IPS-20b (cell line): Measurements from ENCODE around the gene PAPPA2.

Experiments used
- H3K27ac ChIP-seq: one replicate; pipeline ENCODE4 v1.5.1; 2013; ENCODE audit warnings: low read length
- H3K27me3 ChIP-seq: 2 replicates; pipeline ENCODE4 v1.6.1; 2013; ENCODE audit warnings: mild to moderate bottlenecking, low read length, inconsistent platforms; ENCODE audit not compliant: insufficient read depth
- H3K36me3 ChIP-seq: 2 replicates; pipeline ENCODE4 v1.6.1; 2013; ENCODE audit warnings: low read depth, mild to moderate bottlenecking, inconsistent platforms, low read length, moderate library complexity; ENCODE audit not compliant: insufficient read depth
- H3K4me1 ChIP-seq: 2 replicates; pipeline ENCODE4 v1.6.1; 2013; ENCODE audit warnings: mild to moderate bottlenecking, control low read depth, inconsistent platforms, low read length, moderate library complexity; ENCODE audit not compliant: insufficient read depth
- H3K4me3 ChIP-seq: 2 replicates; pipeline ENCODE4 v1.5.1; 2013; ENCODE audit warnings: mild to moderate bottlenecking, low read length, inconsistent platforms
- H3K9ac ChIP-seq: 2 replicates; pipeline ENCODE4 v1.6.1; 2013; ENCODE audit warnings: low read depth, mild to moderate bottlenecking, inconsistent platforms, low read length, moderate library complexity
- H3K9me3 ChIP-seq: 2 replicates; pipeline ENCODE4 v1.6.1; 2013; ENCODE audit warnings: mild to moderate bottlenecking, low read depth, low read length, inconsistent platforms; ENCODE audit not compliant: insufficient read depth

The PAPPA2 gene

GRCh38 chr1:176800978-176801513 lies 338.1 kb downstream of the PAPPA2 start:
- Histone ChIP-seq H3K4me1 (peaks cover 10% of the 10 kb centered on the region; the same call in 1 of the 2 replicates), H3K27ac (no peak overlapping the region), H3K4me3 (no peak overlapping the region), H3K9me3 (no peaks in the 10 kb centered on the region), H3K9ac (no peak overlapping the region), H3K36me3 (no peaks in the 10 kb centered on the region), H3K27me3 (no peaks in the 10 kb centered on the region)

GRCh38 chr1:176801514-176802020 lies 338.6 kb downstream of the PAPPA2 start:
- no peak overlapping the region for H3K27ac ChIP-seq

GRCh38 chr1:176802316-176802715 lies 339.3 kb downstream of the PAPPA2 start:
- peaks cover 13% of the 10 kb centered on the region; the same call in 1 of the 2 replicates for H3K4me1 ChIP-seq
- H3K4me3 ChIP-seq: no peak overlapping the region
- H3K27me3 ChIP-seq: no peaks in the 10 kb centered on the region
- H3K36me3 ChIP-seq: no peaks in the 10 kb centered on the region
- H3K9ac ChIP-seq: no peak overlapping the region
- no peaks in the 10 kb centered on the region for H3K9me3 ChIP-seq
- no peak overlapping the region for H3K27ac ChIP-seq

More at GRCh38 chr1:176801514-176802020, 338.6 kb downstream of the PAPPA2 start:
- Histone ChIP-seq H3K9me3 (no peaks in the 10 kb centered on the region), H3K27me3 (no peaks in the 10 kb centered on the region), H3K9ac (no peak overlapping the region), H3K36me3 (no peaks in the 10 kb centered on the region), H3K4me1 (peaks cover 13% of the 10 kb centered on the region; the same call in 1 of the 2 replicates), H3K4me3 (no peak overlapping the region)

- H3K9me3 ChIP-seq: no peaks in the 10 kb centered on the region
- no peaks in the 10 kb centered on the region for H3K36me3 ChIP-seq
- no peak overlapping the region for H3K9ac ChIP-seq
- H3K27ac ChIP-seq: no peak overlapping the region
- no peaks in the 10 kb centered on the region for H3K27me3 ChIP-seq
- H3K4me1 ChIP-seq: peaks cover 13% of the 10 kb centered on the region; the same call in 1 of the 2 replicates
- no peak overlapping the region for H3K4me3 ChIP-seq
Observed at GRCh38 chr1:176803042-176803441, 340.1 kb downstream of the PAPPA2 start.

GRCh38 chr1:176803596-176803995 lies 340.6 kb downstream of the PAPPA2 start:
- no peaks in the 10 kb centered on the region for H3K9me3 ChIP-seq

GRCh38 chr1:176809292-176809691 lies 346.3 kb downstream of the PAPPA2 start:
- H3K27ac ChIP-seq: no peak overlapping the region
- H3K27me3 ChIP-seq: no peaks in the 10 kb centered on the region
- no peak overlapping the region for H3K4me3 ChIP-seq
- peaks cover 7% of the 10 kb centered on the region; the same call in 1 of the 2 replicates for H3K4me1 ChIP-seq
- no peaks in the 10 kb centered on the region for H3K36me3 ChIP-seq
- no peaks in the 10 kb centered on the region for H3K9me3 ChIP-seq
- no peak overlapping the region for H3K9ac ChIP-seq

More at GRCh38 chr1:176803596-176803995, 340.6 kb downstream of the PAPPA2 start:
- Histone ChIP-seq H3K27me3 (no peaks in the 10 kb centered on the region), H3K4me1 (peaks cover 13% of the 10 kb centered on the region; the same call in 1 of the 2 replicates), H3K27ac (no peak overlapping the region), H3K36me3 (no peaks in the 10 kb centered on the region), H3K9ac (no peak overlapping the region), H3K4me3 (no peak overlapping the region)

GRCh38 chr1:176811511-176812288 lies 348.7 kb downstream of the PAPPA2 start:
- no peaks in the 10 kb centered on the region for H3K27me3 ChIP-seq
- no peaks in the 10 kb centered on the region for H3K36me3 ChIP-seq
- H3K27ac ChIP-seq: no peak overlapping the region
- H3K4me3 ChIP-seq: no peak overlapping the region
- H3K9ac ChIP-seq: no peak overlapping the region
- H3K4me1 ChIP-seq: peaks cover 6% of the 10 kb centered on the region; the same call in 1 of the 2 replicates
- no peaks in the 10 kb centered on the region for H3K9me3 ChIP-seq

GRCh38 chr1:176815621-176816020 lies 352.6 kb downstream of the PAPPA2 start:
- H3K27me3 ChIP-seq: no peaks in the 10 kb centered on the region
- no peak overlapping the region for H3K9ac ChIP-seq

GRCh38 chr1:176816232-176816631 lies 353.3 kb downstream of the PAPPA2 start:
- no peak overlapping the region for H3K27ac ChIP-seq
- no peaks in the 10 kb centered on the region for H3K27me3 ChIP-seq
- H3K9me3 ChIP-seq: no peaks in the 10 kb centered on the region
- peaks cover 6% of the 10 kb centered on the region; the same call in 1 of the 2 replicates for H3K4me1 ChIP-seq
- no peak overlapping the region for H3K9ac ChIP-seq
- H3K36me3 ChIP-seq: no peaks in the 10 kb centered on the region
- H3K4me3 ChIP-seq: no peak overlapping the region

More at GRCh38 chr1:176815621-176816020, 352.6 kb downstream of the PAPPA2 start:
- H3K27ac ChIP-seq: no peak overlapping the region
- H3K4me3 ChIP-seq: no peak overlapping the region
- H3K9me3 ChIP-seq: no peaks in the 10 kb centered on the region
- no peaks in the 10 kb centered on the region for H3K36me3 ChIP-seq
- H3K4me1 ChIP-seq: peaks cover 6% of the 10 kb centered on the region; the same call in 1 of the 2 replicates

- Histone ChIP-seq H3K9me3 (no peaks in the 10 kb centered on the region), H3K9ac (no peak overlapping the region), H3K4me1 (no peaks in the 10 kb centered on the region)
Observed at GRCh38 chr1:176820391-176821031, 357.5 kb downstream of the PAPPA2 start.

GRCh38 chr1:176826265-176826664 lies 363.3 kb downstream of the PAPPA2 start:
- Histone ChIP-seq H3K9ac (no peak overlapping the region), H3K4me1 (no peaks in the 10 kb centered on the region), H3K27me3 (no peaks in the 10 kb centered on the region), H3K36me3 (no peaks in the 10 kb centered on the region), H3K27ac (no peak overlapping the region), H3K9me3 (no peaks in the 10 kb centered on the region), H3K4me3 (no peak overlapping the region)

More at GRCh38 chr1:176820391-176821031, 357.5 kb downstream of the PAPPA2 start:
- H3K27ac ChIP-seq: no peak overlapping the region
- no peaks in the 10 kb centered on the region for H3K36me3 ChIP-seq
- H3K4me3 ChIP-seq: no peak overlapping the region
- no peaks in the 10 kb centered on the region for H3K27me3 ChIP-seq
